Activated naive CD8-positive, alpha-beta T cell treated with anti-CD3 and anti-CD28 coated beads, Interleukin-2, amount 50 U/mL, for 16 hours (primary cell): Measurements from ENCODE around the gene RTN4.

Experiments
- DNase-seq: peaks from one replicate; pipeline ENCODE4 v3.0.0-alpha.2; 2020; ENCODE audit warnings: low read depth, low spot score

Gene RTN4

DNA sequence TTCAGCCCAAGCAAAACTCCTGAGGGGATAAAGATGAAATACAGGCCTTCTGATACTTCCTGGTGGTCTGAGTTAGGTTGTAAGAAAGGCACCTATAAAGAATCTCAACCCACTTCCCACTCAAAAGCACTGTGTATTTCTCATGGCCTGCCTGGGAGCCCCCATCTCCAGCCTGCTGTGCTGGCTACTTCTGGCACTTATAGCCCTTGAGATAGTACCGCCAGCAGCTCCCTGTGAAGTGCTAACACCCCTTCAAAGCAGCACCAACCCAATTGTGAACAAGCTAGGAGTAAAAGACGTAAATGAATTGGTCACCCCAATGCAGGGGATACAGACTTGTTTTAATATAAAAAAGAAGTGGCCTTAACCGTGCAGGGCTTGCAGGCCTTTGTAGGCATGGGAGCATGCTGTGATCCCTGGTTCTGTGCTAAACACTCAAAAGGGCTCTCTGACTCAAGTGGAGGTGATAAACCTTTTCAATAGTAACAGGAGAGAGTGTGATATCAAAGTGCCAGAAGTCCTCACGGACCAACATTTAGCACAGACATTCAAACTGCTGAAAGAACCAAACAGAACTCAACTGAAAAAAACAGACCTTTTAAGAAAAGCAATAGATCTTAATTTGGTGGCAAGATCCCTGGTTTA lies 80.8 kb downstream of the RTN4 start:
- no peak for DNase-seq

DNA sequence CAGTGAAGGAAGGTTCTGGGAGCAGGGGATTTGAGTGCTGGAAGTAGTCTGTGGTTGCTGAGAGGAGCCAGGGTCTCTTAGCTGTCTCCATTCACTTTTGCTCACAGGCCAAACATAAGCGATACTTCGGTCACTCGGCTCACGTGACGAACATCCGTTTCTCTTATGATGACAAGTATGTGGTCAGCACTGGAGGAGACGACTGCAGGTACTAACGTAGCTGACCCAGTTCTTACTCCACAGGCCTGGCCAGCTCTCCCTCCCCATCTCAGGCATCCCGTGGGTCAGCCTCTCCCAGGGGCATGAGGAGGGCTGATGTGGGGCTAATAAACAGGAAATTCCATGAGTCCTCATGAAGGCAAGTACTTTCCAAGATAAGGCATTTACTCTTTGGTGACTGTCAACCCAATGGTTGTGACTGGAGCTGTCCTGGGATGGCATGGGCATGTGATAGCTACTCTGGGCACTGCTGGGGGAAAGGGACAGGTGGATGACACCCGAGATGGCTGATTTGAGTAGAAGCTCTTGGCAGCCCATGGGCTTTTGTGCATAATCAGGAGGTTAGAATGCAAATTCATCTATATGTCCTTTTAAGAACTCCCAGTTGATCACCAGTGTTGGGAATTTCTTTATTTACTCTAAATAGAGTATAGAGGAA lies 81.6 kb downstream of the RTN4 start:
- DNase-seq, result no peak

DNA sequence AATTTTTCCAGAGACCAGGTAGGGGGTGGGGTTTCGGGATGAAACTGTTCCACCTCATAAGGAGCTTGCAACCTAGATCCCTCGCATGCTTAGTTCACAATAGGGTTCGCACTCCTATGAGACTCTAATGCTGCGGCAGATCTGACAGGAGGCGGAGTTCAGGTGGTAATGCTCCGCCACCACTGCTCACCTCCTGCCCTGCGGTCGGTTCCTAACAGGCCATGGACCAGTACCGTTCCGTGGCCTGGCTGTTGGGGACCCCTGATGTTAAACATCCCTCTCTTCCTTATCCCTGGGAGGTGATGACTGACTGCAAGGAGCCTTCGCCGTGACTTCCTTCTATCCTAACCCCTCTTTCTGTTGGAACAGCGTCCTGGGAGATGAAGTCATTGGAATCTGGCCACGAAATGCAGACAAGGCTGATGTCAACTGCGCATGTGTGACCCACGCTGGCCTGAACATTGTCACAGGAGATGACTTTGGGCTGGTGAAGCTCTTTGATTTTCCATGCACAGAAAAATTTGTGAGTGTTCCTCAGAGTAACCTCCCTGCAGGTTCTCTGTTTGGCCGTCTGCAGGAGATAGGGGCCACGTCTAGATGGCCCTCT lies 82.4 kb downstream of the RTN4 start:
- no peak for DNase-seq

DNA sequence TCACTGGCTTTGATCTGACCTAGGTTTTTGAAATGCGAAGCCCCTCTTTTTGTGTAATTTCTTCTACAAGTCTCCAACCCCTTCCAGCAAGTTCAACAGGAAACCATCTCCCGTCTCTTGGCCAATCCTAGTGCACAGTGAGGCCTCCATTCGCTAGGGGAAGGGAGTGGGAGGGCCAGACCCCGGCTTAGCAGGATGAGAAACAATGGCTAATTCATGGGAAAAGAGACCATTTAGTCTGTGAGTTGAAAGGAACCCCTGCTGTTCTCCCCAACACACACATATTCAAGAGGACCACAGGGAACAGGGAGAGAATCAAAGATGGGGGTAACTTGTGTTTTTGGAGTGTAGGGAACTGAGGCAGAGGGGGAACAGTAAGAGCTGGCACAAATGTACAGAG lies 83.0 kb downstream of the RTN4 start:
- DNase-seq, result no peak

DNA sequence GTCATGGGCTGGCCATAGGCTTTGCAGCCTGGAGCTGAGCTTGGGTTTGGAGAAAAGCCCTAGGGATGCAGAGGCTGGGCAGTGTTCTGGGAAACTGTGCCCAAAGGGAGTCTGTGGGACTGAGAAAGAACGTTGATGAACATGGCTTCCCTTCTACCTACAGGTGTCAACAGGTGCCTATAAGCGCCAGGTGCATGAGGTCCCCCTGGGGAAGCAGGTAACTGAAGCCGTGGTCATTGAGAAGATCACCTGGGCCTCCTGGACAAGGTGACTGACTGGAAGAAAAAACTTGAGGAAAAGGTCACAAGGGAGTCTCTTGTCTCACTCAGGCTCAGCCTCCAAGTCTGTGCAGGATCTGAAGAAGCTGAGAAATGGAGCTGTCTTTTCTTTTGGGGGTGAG lies 83.4 kb downstream of the RTN4 start:
- DNase-seq, result no peak

DNA sequence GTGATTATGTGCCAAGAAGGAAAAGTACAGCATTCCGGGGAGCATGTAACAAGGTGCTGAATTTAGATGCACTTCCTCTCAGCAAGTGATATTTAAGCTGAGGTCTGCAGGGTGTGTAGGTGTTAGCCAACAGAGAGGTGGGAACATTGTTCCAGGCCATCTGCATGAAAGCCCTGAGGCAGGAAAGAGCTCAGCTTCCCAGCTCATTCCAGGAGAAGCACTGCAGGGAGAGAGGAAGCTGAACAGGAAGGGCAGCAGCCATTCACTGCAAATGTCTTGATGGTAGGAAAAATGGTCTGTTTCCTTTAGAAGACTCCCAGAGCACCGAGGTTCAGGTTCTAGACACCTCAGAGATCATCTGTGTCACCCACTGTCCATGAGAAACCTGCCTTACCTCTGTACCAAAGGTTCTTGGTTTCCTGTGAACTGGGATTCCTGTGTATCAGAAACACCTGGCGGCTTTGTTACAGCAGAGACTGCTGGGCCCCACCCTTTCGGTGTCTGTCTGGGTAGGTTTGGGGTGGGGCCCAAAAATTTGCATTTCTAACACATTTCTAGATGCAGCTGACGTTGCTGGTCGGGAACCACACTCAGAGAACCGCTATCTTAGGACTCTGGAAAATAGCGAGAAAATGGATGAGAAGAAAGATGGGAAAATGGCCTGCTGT lies 84.0 kb downstream of the RTN4 start:
- no peak for DNase-seq

DNA sequence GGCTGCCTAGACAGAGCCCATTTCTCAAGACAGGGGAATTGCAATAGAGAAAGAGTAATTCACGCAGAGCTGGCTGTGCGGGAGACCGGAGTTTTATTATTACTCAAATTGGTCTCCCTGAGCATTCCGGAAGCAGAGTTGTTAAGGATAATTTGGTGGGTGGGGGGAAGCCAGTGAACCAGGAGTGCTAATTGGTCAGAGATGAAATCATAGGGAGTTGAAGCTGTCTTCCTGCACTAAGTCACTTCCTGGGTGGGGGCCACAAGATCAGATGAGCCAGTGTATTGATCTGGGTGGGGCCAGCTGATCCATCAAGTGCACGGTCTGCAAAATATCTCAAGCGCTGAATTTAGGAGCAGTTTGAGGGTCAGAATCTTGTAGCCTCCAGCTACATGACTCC lies 84.8 kb downstream of the RTN4 start:
- DNase-seq, result no peak

DNA sequence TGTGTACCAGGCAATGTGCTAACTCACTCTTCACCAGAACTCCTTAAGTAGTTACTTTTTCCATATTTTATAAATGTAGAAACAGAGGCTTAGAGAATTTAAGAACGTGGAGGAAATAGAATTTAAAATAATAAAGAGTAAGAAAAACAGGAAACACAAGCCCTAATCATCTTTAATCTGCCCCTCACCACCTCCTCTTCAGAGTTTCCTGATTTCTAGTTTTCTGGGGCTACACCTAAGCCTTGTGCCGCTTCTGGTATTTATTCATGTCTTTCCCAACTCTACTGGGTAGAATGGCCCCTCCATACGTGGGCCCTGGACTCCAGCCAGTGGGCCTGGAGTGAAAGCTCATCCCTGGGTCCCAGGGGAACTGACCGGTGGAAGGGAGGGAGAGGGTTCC lies 85.4 kb downstream of the RTN4 start:
- DNase-seq, result no peak

DNA sequence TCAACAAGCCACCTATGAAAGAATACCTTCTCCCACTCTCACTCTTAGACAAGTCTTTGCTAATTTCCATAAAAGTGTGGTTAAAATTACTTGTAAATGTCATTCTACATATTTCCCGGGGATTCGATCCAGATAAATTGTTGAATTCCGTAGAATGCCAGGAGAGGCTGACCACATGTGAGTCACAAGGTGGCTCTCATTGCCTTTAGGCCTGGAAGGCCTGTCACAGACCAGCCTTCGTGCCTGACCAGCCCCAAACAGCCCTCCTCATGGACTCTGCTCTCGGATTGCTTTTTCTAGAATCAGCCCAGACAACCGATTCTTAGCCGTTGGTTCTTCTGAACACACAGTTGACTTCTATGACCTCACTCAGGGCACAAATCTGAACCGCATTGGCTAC lies 86.0 kb downstream of the RTN4 start:
- DNase-seq, result no peak

DNA sequence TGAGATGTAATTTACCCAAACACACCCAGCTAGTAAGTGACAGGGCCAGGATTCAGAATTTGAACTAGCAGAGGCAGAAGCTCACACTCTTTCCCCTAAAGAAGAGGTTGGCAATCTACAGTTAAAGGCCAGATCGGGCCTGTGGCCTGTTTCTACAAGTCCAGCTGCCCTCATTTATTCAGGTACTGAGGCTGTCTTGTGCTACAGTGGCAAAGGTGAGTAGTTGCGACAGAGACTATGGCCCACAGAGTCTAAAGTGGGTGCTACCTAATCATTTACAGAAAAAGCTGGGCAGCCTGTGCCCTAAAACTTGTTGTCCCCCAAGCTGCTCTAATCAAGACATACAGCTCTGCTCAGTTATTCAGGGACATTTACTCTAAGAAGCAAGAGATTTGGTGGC lies 86.8 kb downstream of the RTN4 start:
- no peak for DNase-seq

DNA sequence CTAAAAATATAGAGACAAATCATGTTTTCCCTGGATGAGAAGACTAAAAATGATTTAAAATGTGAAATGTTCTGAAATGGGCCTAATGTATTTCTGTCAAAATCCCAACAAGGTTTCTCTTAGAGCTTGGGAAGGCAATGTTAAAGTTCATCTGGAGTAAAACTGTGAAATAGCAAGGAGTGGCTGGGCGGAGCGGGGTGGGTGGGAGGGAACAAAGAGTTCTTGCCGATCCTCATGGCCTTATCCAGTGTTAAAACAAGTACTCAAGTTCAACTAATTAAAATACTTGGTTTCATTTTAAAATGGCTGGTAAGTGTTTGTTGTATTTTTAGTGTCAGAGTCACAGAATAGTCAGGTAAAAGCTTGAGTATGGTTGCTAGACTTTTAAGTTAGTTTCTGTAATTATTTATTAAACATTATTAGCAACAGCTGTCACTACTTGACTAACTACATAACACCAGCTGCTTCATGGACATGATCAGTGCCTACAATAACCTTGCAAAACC lies 87.3 kb downstream of the RTN4 start:
- DNase-seq, result no peak

DNA sequence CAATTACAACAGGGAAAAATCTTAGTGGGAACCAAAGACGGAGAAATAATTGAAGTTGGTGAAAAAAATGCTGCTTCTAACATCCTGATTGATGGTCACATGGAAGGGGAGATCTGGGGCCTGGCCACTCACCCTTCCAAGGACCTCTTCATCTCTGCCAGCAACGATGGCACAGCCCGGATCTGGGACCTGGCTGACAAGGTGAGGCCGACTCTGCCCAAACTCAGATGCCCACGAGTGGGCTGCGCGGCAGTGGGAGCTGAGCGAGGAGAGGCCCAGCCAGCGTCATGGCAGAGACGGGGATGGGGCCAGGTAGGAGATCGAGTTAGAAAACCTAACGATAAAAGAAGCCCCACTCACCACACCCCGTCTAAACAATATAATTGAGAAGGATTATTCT lies 87.7 kb downstream of the RTN4 start:
- DNase-seq, result no peak

DNA sequence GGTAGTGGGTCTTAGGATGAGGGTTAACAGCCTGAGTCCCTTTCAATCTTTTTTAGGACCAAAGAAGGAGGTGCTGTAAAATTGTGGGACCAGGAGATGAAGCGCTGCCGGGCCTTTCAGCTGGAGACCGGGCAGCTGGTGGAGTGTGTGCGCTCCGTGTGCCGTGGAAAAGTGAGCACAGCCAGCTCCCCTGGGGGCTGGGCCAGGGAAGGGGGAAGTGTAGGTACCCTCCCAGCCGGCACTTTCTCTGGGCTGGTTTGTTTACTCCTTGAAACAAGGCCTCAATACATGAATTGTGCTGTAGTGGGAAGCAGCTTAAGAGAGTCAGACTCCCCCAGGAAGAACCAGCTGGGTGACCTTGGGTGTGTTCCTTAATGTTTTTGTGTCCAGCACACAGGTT lies 90.1 kb downstream of the RTN4 start:
- DNase-seq, result no peak

DNA sequence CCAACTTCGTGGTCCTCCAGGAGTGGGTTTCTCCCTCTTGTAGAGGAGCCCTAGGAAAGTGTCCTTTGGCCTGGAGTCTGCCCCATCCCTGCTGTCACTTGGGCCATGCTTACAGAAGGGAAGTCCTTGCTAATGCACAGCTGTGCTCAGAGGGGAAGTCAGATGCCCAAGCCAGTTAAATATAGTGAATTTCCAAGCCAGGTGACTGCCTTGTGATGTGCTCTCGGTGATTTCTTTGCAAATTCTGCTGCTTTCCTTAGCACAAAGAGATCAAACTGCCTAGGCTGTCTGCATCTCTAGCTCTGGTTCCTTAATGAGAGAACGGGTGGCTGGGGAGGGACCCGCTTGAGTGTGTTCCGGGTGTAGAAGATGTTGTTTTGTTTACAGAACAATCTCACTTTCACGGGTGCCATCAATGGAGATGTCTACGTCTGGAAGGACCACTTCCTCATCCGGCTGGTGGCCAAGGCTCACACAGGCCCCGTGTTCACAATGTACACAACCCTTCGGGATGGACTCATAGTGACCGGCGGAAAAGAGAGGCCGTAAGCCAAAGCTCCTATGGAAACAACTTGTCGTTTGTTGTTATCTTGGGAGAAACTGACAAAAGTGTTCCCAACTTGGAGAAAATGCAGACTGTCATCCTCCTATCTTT lies 91.4 kb downstream of the RTN4 start:
- DNase-seq, result no peak

DNA sequence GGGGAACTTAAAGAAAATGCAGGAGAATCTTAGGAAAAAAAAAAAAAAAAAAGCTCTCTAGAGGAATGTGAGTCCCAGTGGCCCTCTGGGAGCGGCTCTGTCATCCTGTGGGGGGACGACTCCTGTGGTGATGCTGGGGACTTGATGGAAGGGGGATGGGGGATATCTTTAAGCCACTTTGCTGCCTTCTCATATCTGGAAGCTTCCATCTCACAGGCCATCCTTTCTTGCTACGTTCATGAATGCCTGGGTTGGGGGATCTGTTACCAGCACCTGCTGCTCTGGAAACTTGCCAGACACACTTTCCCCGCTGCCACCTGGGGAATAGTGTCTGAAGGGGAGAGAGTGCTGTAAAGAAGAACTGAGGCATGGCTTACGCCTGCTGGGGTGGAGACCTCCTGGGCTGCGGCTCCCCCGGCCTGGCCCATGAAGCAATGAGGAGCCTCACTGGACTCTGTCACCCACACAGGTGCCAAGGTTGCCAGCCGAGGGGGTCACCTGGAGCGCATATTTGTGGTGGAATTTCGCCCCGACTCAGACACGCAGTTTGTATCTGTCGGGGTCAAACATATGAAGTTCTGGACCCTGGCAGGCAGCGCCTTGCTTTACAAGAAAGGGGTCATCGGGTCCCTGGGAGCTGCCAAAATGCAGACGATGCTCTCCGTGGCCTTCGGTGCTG lies 92.8 kb downstream of the RTN4 start:
- no peak for DNase-seq

DNA sequence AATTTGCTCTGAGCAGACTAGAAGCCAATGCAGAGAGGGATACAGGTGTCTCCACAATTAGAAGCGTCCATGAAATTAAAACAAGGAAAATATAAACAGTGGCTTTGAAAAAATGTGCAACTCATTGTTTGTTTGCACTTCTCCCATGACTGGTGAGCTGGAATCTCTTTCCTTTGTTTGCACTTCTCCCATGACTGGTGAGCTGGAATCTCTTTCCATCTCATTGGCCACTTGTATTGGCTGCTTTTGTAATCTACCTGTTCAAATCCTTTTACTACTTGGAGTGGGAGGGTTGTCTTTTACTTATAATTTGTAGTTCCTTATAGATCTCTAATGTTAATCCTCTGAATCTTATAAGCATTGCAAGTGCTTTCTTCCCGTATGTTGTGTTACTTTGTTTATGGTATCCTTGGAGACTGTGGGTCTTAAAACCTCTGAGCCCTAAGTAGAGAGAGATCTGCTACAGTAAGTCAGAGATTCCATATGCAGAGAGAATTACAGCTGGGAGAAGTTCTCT lies 94.1 kb downstream of the RTN4 start:
- no peak for DNase-seq

DNA sequence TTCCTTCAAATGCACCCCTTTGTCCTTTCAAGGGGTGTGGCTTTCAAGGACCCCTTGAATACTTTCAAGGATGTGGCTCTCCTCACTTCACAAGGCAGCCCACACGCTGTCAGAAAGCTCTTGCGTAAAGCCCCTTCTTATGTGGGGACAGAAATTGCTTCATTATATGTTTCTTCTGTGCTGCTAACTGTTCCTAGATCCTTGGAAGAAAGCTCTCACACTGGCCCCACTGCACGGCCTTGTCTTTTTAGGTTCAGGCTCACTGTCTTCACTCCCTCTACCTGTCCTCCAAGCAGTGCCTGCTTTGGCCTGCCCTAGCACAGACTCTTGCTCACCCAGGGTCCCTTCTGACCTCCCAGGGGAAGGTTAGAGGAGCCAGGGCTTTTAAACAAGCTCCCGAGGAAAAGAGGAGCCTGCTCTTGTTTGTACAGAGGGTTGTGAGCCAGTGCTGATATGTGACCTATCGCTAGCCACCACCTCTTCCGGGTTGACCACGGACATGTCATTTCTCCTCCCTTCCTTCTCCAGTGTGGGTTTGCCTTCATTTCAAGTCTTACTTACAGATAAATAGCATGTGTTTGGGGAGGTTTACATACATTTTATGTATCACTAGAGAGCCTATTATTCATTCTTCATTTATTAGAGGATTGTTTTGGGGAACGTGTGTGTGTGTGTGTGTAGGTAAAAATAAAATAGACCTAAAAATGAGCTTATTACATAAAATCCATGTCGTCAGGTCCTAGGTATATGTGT lies 94.7 kb downstream of the RTN4 start:
- no peak for DNase-seq

DNA sequence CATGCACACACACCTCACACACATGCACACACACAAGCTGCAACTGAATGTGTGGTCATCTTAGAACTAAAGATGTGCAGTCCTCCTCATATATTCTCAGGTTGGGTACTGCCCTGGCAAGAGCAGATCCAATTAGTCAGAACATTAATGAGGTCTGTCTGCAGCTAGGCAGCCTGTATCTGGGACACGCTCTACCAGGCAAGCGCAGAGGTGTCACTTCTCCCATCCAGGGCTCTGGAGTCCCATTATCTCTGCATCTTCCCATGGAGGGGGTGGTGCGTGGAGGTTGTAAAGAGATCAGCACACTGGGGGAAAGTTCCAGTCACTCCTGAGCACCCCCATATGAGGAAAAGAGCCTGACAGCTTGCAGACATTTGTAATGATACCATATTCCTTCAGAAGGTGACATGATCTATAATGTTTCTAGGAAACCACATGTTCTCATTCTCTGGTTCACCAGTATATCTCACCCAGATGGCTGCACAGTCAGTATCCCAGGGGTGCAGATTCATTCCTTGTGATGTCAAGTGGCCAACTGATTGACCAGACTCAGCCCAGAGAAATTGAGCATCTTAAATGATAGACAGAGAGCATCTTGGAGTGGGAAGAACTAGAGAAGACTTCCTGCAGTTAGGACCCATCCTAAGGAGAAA lies 95.4 kb downstream of the RTN4 start:
- no peak for DNase-seq

DNA sequence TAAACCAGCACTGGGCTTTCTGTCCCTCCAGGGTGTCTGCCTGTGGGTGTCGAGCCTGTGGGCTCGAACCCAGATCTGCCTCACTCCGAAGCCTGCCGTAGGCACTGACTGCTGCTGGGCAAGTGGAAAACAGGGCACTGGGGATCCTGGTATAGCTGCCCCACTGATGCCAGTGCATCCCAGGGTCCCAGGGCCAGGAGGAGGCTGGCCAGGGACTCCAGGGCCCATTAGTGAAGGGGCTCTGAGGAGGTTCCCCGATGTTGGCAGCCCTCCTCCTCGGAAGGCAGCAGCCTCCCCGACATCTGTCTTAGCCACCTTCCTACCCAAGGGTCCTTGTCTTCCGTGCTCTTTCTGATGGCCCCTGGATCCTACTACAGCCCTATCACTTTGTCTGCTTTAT lies 96.1 kb downstream of the RTN4 start:
- no peak for DNase-seq

DNA sequence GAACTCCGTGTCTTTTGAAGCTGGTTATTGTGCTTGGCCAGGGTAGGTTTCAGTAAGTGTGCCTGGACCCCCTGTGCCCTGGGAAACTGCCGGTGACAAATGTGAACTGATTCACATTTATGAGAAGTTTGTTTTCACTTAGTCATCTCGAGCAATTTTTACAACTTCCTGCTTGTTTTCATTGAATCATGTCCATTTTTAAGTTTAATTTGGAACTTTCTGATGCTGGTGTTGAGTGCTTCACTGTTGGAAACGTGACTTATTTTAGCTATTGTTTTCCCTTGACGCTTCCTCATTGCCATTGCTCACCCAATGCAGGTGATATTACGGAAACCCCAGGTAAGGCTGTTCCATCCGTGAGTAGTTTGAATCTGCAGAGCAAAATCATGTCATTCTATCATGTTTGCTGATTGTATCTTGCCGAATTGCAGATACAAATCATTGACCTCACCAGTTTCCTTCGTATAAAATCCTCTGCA lies 97.2 kb downstream of the RTN4 start:
- DNase-seq, result no peak
